Activated naive CD8-positive, alpha-beta T cell treated with anti-CD3 and anti-CD28 coated beads, Interleukin-2, amount 10 ng/mL, durations not matched to agents 7 days and 5 days (primary cell): ENCODE data around the gene THADA. TPM values are rescaled to one million over a fixed set of nuclear protein-coding genes. Genes with fewer than 3 reads are reported as not detected.

Experiments
- ATAC-seq: fragments of 150-1000 bp; cut with Tn5 transposase; one replicate; pipeline ENCODE4 v1.10.0; 2021; ENCODE audit warnings: low read depth, moderate library complexity
- POLR2A ChIA-PET: fragments of 350-600 bp; sonication (Branson Sonifier 250); formaldehyde crosslinking; loops from one replicate; lab custom pipeline; 2021; ENCODE audit warnings: antibody characterized with exemption; lab: Charles Lee
- DNase-seq: peaks from one replicate; pipeline ENCODE4 v3.0.0; 2021
- H3K27ac Mint-ChIP-seq: one replicate; pipeline ENCODE4 v1.8.0; 2022; ENCODE audit warnings: mild to moderate bottlenecking, mixed read lengths
- H3K27me3 Mint-ChIP-seq: one replicate; pipeline ENCODE4 v1.8.0; 2022; ENCODE audit warnings: mild to moderate bottlenecking, moderate library complexity, mixed read lengths
- H3K36me3 Mint-ChIP-seq: one replicate; pipeline ENCODE4 v1.8.0; 2021; ENCODE audit warnings: mild to moderate bottlenecking, mixed read lengths
- H3K4me1 Mint-ChIP-seq: one replicate; pipeline ENCODE4 v1.8.0; 2021; ENCODE audit warnings: mixed read lengths
- H3K4me3 Mint-ChIP-seq: one replicate; pipeline ENCODE4 v1.8.0; 2022; ENCODE audit warnings: mild to moderate bottlenecking, moderate library complexity, mixed read lengths
- H3K9me3 Mint-ChIP-seq: one replicate; pipeline ENCODE4 v1.8.0; 2021; ENCODE audit warnings: mixed read lengths
- total RNA-seq, 2 experiments: library from RNA; stranded (reverse); gene quantifications; one replicate each; pipeline ENCODE4 v1.2.3, GENCODE V29; 2021

Gene THADA
- total RNA-seq, 2 experiments from 2014 or later: 30.5 to 30.8 TPM

DNA sequence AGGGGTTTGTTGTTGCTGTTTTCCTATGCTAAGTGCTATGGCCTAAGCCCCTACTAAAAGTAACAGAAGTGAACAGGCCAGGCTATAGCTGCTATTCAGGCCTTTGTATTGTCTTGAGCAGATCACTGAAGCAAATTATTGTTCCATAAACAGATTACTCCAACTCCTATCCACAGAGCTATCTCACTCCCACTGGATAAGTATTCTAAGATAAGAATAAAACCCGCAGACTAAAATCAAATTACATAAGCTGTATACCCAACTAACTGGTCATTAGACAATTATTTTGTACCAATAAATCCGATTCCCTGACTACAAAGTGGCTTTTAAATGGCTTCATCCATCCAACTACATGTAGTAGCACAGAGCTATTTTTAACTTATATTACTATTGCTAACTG lies 74.3 kb downstream of the THADA start:
- DNase-seq (no peak), ATAC-seq (no peak)
- Mint-ChIP-seq H3K36me3 (peaks cover 29% of the 10 kb centered on the region), H3K27ac (no peak overlapping the region), H3K27me3 (no peaks in the 10 kb centered on the region), H3K4me3 (no peak overlapping the region), H3K9me3 (peaks cover 16% of the 10 kb centered on the region), H3K4me1 (peaks cover 2% of the 10 kb centered on the region)
- POLR2A ChIA-PET: no interaction called here

DNA sequence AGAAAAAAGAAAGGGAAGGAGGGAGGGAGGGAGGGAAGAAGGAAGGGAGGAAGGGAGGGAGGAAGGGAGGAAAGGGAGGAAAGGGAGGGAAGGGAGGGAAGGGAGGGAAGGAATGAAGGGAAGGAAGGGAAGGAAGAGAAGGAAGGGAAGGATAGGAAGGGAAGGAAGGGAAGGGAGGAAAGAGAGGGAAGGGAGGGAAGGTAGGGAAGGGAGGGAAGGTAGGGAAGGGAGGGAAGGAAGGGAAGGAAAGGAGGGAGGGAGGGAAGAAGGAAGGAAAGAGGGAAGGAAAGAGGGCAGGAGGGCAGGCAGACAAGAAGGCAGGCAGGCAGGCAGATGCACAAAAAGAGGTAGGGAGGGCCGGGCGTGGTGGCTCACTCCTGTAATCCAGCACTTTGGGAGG lies 74.9 kb downstream of the THADA start:
- POLR2A ChIA-PET: no interaction called here
- no peak for ATAC-seq
- Mint-ChIP-seq H3K4me1 (peaks cover 3% of the 10 kb centered on the region), H3K9me3 (peaks cover 13% of the 10 kb centered on the region), H3K27me3 (no peaks in the 10 kb centered on the region), H3K4me3 (no peak overlapping the region), H3K27ac (no peak overlapping the region), H3K36me3 (peaks cover 23% of the 10 kb centered on the region)
- no peak for DNase-seq

DNA sequence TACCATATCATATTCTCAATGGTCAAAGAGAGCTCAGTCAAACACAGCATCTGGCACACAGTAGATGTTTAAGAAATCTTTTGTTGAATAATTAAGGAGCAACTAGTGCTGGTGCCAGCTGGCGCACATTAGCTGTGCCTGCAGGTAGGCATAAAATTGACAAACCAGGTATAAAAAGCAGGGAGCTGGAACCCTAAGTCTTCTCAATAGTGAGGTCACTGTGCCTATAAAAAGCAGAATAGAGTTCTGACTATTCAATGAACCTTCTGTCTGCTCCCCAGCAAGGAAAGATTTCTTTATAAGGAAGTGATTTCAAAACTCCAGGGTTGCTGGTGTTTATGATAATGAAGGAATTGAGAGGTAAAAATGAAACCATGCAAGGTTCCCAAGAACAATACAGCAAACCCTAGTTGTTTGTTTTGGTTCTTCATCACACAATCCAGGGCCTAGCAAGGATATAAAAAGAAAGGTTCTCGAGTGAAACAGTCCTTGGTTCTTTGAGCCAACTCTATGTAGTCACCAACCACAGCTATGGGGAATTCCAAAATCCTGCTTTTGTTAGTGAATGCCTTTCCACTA lies 76.1 kb downstream of the THADA start:
- peaks cover 5% of the 10 kb centered on the region for H3K4me1 Mint-ChIP-seq
- DNase-seq: no peak
- no peak for ATAC-seq
- POLR2A ChIA-PET: no interaction called here
- peaks cover 11% of the 10 kb centered on the region for H3K36me3 Mint-ChIP-seq
- H3K27ac Mint-ChIP-seq: no peak overlapping the region
- H3K9me3 Mint-ChIP-seq: peaks cover 3% of the 10 kb centered on the region
- H3K4me3 Mint-ChIP-seq: no peak overlapping the region
- H3K27me3 Mint-ChIP-seq: no peaks in the 10 kb centered on the region

DNA sequence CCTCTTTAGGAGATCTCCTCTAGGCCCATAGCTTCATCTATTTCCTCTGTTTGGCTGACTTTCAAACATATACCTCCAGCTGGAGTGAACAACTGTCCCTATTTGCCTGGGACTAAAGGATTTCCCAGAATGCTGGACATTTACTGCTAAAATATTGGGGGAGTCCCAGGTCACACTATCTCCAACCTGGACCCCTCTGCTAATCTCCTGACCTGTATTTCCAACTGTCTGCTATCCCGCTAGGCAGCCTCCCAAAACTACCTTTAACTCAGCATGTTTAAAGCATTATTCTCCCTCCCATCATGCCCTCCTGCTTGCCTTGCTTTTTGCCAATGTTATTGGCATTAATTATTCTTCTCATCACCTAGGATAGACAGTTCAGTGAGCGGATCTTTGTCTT lies 77.1 kb downstream of the THADA start:
- no peaks in the 10 kb centered on the region for H3K27me3 Mint-ChIP-seq
- no peaks in the 10 kb centered on the region for H3K9me3 Mint-ChIP-seq
- ATAC-seq (no peak), DNase-seq (no peak)
- H3K36me3 Mint-ChIP-seq: peaks cover 3% of the 10 kb centered on the region
- H3K4me1 Mint-ChIP-seq: peaks cover 5% of the 10 kb centered on the region
- POLR2A ChIA-PET: no interaction called here
- H3K4me3 Mint-ChIP-seq: no peak overlapping the region
- H3K27ac Mint-ChIP-seq: no peak overlapping the region

DNA sequence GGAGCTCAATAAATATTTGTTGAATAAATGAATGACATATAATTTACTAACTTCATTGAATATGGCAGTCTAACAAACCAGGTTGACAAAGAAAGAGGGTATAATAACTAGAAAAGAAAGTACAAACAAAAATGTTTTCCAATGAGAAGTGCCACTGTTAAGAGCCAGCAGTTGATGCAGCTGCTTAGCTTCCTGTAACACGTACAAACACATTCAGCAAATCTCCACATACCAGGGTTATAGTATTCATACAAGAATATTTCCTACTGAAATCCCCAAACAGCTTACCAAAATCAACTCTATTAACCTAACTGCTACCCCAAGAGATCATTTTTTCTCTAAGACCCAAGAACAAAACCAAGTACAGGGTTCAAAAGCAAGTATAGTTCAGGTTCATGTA lies 77.7 kb downstream of the THADA start:
- Mint-ChIP-seq H3K27me3 (no peaks in the 10 kb centered on the region), H3K27ac (no peak overlapping the region), H3K4me1 (peaks cover 5% of the 10 kb centered on the region), H3K36me3 (peaks cover 2% of the 10 kb centered on the region), H3K4me3 (no peak overlapping the region), H3K9me3 (no peaks in the 10 kb centered on the region)
- DNase-seq: no peak
- POLR2A ChIA-PET: no interaction called here
- ATAC-seq: no peak

DNA sequence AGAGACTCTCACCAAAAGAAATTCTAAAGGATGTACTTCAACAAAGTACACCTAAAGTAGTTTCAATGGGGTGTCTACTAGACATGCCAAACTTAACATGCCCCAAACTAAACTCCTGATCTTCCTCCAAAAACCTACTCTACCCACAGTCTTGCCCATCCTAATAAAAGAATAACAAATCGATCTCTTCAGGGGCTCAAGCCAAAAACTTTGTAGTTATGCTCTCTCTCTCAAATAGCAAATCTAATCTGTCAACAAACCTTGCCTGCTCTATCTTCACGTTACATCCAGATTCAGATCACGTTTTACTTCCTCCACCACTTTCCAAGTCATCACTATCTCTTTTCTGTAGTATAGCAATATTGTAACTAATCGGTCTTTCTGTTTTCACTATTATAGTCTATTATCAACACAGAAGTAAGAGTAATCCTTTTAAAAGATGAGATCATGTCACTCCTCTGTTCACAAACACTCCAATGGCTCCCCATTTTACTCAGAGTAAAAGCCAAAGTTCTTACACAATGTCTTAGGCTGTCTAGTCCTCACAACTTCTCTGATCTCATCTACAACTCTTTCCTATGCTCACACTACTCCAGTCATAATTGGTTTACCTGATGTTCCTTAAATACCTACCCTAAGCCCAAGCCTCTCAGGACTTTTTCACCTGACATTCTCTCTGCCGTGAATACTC lies 79.9 kb downstream of the THADA start:
- ATAC-seq: no peak
- H3K27me3 Mint-ChIP-seq: no peaks in the 10 kb centered on the region
- H3K27ac Mint-ChIP-seq: no peak overlapping the region
- peaks cover 5% of the 10 kb centered on the region for H3K4me1 Mint-ChIP-seq
- peaks cover 11% of the 10 kb centered on the region for H3K36me3 Mint-ChIP-seq
- DNase-seq: no peak
- POLR2A ChIA-PET: no interaction called here
- H3K9me3 Mint-ChIP-seq: peaks cover 1% of the 10 kb centered on the region
- no peak overlapping the region for H3K4me3 Mint-ChIP-seq

DNA sequence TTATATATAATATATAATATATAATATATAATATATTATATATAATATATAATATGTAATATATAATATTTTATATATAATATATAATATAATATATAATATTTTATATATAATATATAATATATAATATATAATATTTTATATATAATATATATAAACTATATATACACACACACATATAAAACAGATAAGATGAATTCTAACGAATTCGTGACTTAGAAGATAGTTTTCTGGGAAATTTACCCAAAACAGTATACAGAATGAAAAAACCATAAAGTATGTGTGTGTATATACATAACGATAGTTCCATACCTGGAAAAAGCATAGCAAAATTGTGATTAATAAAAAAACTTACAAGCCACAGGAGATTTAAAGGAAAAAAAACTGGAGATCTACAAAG lies 80.6 kb downstream of the THADA start:
- H3K4me1 Mint-ChIP-seq: peaks cover 5% of the 10 kb centered on the region

DNA sequence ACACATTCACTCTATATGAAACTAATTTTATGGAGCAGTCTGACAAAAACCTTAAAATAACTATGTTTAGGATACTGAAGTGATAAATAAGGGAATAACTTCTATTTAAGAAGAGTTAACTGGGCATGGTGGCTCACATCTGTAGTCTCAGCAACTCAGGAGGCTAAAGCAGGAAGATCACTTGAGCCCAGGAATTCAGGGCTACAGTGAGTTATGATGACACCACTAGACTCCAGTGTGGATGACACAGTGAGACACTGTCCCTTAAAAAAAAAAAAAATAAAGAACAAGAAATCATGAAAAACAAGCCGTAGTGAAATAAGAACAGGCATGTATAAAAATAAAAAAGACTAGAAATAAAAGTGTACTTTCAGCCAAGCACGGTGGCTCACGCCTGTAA lies 82.0 kb downstream of the THADA start:
- Mint-ChIP-seq H3K4me3 (no peak overlapping the region), H3K27ac (no peak overlapping the region), H3K4me1 (peaks cover 6% of the 10 kb centered on the region), H3K36me3 (peaks cover 14% of the 10 kb centered on the region), H3K27me3 (no peaks in the 10 kb centered on the region), H3K9me3 (peaks cover 1% of the 10 kb centered on the region)
- DNase-seq: no peak
- POLR2A ChIA-PET: no interaction called here
- ATAC-seq: no peak

More for the DNA sequence above, 80.6 kb downstream of the THADA start:
- POLR2A ChIA-PET: no interaction called here
- Mint-ChIP-seq H3K27me3 (no peaks in the 10 kb centered on the region), H3K4me3 (no peak overlapping the region), H3K9me3 (peaks cover 1% of the 10 kb centered on the region), H3K27ac (no peak overlapping the region), H3K36me3 (peaks cover 11% of the 10 kb centered on the region)
- ATAC-seq (no peak), DNase-seq (no peak)

DNA sequence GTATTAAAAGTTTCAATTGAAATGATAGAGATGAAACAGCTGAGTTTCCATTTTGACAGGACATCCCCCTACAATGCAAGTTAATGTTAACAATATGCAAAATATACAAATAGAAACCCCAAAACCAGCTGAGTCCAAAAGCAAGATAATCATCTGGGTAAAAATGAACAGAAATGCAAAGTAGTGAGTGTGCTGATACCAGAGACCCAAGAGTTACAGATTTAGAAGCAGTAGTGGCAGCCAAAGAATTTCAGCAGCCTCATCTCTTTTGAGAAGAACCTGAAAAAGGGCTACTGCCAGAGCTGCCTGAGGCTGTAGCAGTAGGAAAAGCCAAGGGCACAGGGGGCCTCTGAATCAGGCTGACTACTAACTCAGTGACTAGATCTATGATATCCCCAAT lies 82.6 kb downstream of the THADA start:
- Mint-ChIP-seq H3K27ac (no peak overlapping the region), H3K9me3 (peaks cover 1% of the 10 kb centered on the region), H3K27me3 (no peaks in the 10 kb centered on the region), H3K36me3 (peaks cover 14% of the 10 kb centered on the region), H3K4me1 (peaks cover 11% of the 10 kb centered on the region), H3K4me3 (no peak overlapping the region)
- ATAC-seq: no peak
- POLR2A ChIA-PET: no interaction called here
- no peak for DNase-seq

DNA sequence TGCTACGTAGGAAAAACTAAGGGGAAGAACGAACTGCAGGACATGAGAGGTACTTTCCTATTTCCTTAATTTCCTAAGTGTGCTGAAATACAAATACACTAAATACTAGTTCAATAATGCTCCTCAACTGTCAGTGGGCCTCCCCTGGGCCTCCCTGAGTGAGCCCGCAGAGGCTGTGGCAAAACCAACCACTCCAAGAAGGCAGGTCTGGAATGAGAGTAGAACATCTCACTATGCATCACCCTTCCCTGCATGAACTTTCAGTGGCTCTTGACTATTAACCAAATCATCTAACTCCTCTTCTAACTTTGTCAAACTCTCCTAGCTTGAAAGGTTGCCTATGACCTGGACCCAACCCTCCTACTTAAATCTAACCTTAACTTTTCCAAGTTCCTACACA lies 84.6 kb downstream of the THADA start:
- POLR2A ChIA-PET: no interaction called here
- peaks cover 20% of the 10 kb centered on the region for H3K36me3 Mint-ChIP-seq
- DNase-seq: no peak
- no peak overlapping the region for H3K4me3 Mint-ChIP-seq
- no peak for ATAC-seq
- H3K9me3 Mint-ChIP-seq: peaks cover 1% of the 10 kb centered on the region
- no peak overlapping the region for H3K27ac Mint-ChIP-seq
- H3K4me1 Mint-ChIP-seq: peaks cover 21% of the 10 kb centered on the region
- H3K27me3 Mint-ChIP-seq: no peaks in the 10 kb centered on the region

DNA sequence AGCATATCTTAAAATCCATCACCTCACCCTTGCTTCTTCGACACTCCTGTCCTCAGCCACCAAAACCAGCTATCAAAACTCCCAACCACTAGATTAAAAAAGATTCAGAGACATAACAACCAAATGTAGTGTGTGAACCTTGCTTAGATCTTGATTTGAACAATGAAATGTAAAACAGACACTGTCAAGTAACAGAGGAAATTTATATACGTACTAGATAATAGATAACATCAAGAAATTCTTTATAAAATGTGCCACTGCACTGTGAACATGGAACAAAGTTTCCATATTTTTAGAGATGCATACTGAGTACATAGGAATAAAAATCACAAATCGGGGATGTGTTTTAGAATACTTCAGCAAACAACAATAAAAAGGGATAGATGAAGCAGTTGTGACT lies 86.0 kb downstream of the THADA start:
- H3K4me3 Mint-ChIP-seq: no peak overlapping the region
- ATAC-seq: no peak
- H3K27me3 Mint-ChIP-seq: no peaks in the 10 kb centered on the region
- peaks cover 1% of the 10 kb centered on the region for H3K9me3 Mint-ChIP-seq
- no peak overlapping the region for H3K27ac Mint-ChIP-seq
- no peak for DNase-seq
- POLR2A ChIA-PET: no interaction called here
- peaks cover 23% of the 10 kb centered on the region for H3K36me3 Mint-ChIP-seq
- peaks cover 18% of the 10 kb centered on the region for H3K4me1 Mint-ChIP-seq

DNA sequence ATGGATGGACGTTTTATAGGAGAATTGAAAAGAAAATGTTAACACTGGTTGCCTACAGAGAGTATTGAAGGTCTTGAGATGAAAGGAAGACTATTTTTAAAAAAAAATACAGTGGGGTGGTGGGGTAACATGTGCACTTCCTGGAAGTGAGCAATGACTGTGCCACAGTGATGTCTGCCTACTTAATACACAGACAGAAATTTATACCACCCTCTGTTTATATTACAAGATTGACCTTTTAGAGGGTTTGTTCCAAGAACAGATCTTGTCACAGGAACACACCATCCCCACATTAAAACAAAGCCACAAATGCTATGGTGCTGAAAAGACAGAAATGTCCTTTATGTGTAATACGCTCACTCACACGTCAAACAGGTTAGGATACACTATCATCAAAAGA lies 87.6 kb downstream of the THADA start:
- Mint-ChIP-seq H3K36me3 (peaks cover 27% of the 10 kb centered on the region), H3K27me3 (no peaks in the 10 kb centered on the region), H3K9me3 (peaks cover 1% of the 10 kb centered on the region), H3K27ac (peak overlapping the region; percentile 42), H3K4me3 (no peak overlapping the region), H3K4me1 (peaks cover 20% of the 10 kb centered on the region)
- ATAC-seq: peak; percentile 83
- POLR2A ChIA-PET: interaction anchor here (0.8 kb wide), 1 partner anchor 32 kb away, joined by 3 read pairs; no protein-coding TSS in a partner anchor
- DNase-seq: no peak

DNA sequence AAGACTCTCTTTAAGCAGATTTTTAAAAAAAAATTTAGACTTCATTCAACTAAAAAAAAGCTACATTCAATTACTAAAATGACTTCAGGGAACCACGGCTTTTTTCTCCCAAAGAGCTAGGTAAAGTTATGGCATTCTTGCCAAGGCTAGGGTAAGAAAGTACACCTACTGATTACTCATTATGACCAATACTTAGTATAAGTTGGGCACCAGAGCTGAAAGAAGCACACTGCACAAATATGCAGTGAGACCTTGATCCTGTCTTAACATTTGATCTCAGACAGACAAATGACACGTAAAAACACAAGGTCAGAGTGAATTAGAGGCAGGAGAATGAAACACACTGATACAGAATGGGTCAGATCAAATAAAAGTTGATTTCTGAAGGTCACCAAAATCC lies 88.7 kb downstream of the THADA start:
- no peak for DNase-seq
- Mint-ChIP-seq H3K4me1 (peaks cover 20% of the 10 kb centered on the region), H3K27me3 (no peaks in the 10 kb centered on the region), H3K4me3 (no peak overlapping the region), H3K27ac (no peak overlapping the region), H3K36me3 (peaks cover 25% of the 10 kb centered on the region), H3K9me3 (peaks cover 1% of the 10 kb centered on the region)
- POLR2A ChIA-PET: no interaction called here
- ATAC-seq: no peak

DNA sequence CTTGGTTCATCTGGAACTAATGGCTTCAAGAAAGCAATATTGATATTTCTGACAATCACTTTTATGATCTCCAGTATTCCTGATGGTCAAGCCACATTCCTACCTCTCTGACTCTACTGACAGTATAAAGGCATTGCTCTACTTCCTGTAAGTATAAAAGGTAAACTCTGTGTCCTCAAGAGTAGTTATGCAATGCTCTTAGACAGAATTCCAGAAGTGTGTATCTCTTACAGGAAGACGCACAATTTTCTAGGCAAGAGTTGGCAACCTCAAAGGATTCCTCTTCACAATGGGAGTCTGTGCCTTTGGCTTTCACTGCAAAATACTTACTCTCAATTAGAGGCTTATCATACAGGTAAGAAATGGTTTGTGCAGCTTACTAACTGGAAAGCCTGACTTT lies 100.1 kb downstream of the THADA start:
- no peak for ATAC-seq
- no peaks in the 10 kb centered on the region for H3K9me3 Mint-ChIP-seq
- POLR2A ChIA-PET: no interaction called here
- DNase-seq: no peak
- H3K27ac Mint-ChIP-seq: no peak overlapping the region
- no peak overlapping the region for H3K4me3 Mint-ChIP-seq
- peaks cover 3% of the 10 kb centered on the region for H3K4me1 Mint-ChIP-seq
- H3K27me3 Mint-ChIP-seq: no peaks in the 10 kb centered on the region
- peaks cover 23% of the 10 kb centered on the region for H3K36me3 Mint-ChIP-seq
